AML-193 (cell line): ENCODE measurements around the gene POLK.
"Not testable (repeated sequence)": the region's sequence is repeated elsewhere in the genome, so short reads cannot be mapped to it uniquely, and the experiment has no call there.

Experiments used
- DNase-seq, 2 experiments: peaks; one replicate each; lab custom pipeline; 2025; lab: John Stamatoyannopoulos, UW

Gene POLK

GRCh38 chr5:75610201-75610600, 98.5 kb downstream of the POLK start:
- no peak for DNase-seq

- not testable (repeated sequence) for DNase-seq
Measured at GRCh38 chr5:75610859-75611310, 99.2 kb downstream of the POLK start.

GRCh38 chr5:75611311-75612225, 99.9 kb downstream of the POLK start, which contains the start of gene ANKDD1B:
Gene ANKDD1B (plus strand): TSS chr5:75611453. CDS start chr5:75611635, 182 bp downstream.
- DNase-seq = no peak

GRCh38 chr5:75612226-75612569, 100.5 kb downstream of the POLK start:
- no peak for DNase-seq

GRCh38 chr5:75612901-75613300, 101.2 kb downstream of the POLK start:
- no peak for DNase-seq

GRCh38 chr5:75614176-75614575, 102.5 kb downstream of the POLK start:
- no peak for DNase-seq

- no peak for DNase-seq
Measured at GRCh38 chr5:75616371-75616881, 104.7 kb downstream of the POLK start.

GRCh38 chr5:75616971-75617621, 105.4 kb downstream of the POLK start:
- no peak for DNase-seq

- DNase-seq = no peak
Measured at GRCh38 chr5:75617736-75618352, 106.2 kb downstream of the POLK start.

GRCh38 chr5:75620184-75620959, 108.7 kb downstream of the POLK start:
- DNase-seq = no peak

GRCh38 chr5:75622564-75622963, 110.9 kb downstream of the POLK start:
- no peak for DNase-seq

GRCh38 chr5:75623846-75624245, 112.2 kb downstream of the POLK start:
- DNase-seq = no peak

- DNase-seq = no peak
Measured at GRCh38 chr5:75626959-75627358, 115.3 kb downstream of the POLK start.

- no peak for DNase-seq
Measured at GRCh38 chr5:75627801-75628200, 116.1 kb downstream of the POLK start.

- DNase-seq = no peak
Measured at GRCh38 chr5:75630875-75631274, 119.2 kb downstream of the POLK start.

- no peak for DNase-seq
Measured at GRCh38 chr5:75632321-75632720, 120.6 kb downstream of the POLK start.

- no peak for DNase-seq
Measured at GRCh38 chr5:75637949-75638348, 126.3 kb downstream of the POLK start.

- no peak for DNase-seq
Measured at GRCh38 chr5:75639535-75640311, 128.0 kb downstream of the POLK start.

GRCh38 chr5:75640395-75640794, 128.7 kb downstream of the POLK start:
- DNase-seq = no peak

GRCh38 chr5:75640826-75641225, 129.1 kb downstream of the POLK start:
- no peak for DNase-seq

GRCh38 chr5:75648712-75649111, 137.0 kb downstream of the POLK start:
- DNase-seq = no peak
